Common myeloid progenitor, CD34-positive (primary cell): ENCODE data around the gene SLC35B3.
"Not testable (repeated sequence)": the region's sequence is repeated elsewhere in the genome, so short reads cannot be mapped to it uniquely, and the experiment has no call there.

Experiments
- CTCF ChIA-PET: fragments of 350-600 bp; sonication (Branson Sonifier 250); formaldehyde crosslinking; loops from one replicate; lab custom pipeline; 2021; ENCODE audit warnings: antibody characterized with exemption; lab: Charles Lee
- POLR2A ChIA-PET: fragments of 350-600 bp; sonication (Branson Sonifier 250); formaldehyde crosslinking; loops from one replicate; lab custom pipeline; 2021; ENCODE audit warnings: antibody characterized with exemption; lab: Charles Lee
- DNase-seq, 3 donors: peaks; one replicate each; pipeline versions ENCODE4 v3.0.0 to v3.0.0-alpha.2; 2013
- H3K27ac ChIP-seq, 2 experiments: 1 replicate in 1 of 2; 2 replicates in 1 of 2; pipeline ENCODE4 v1.7.0; 2013; ENCODE audit warnings: inconsistent platforms in 2 of 2, low read length in 2 of 2, mild to moderate bottlenecking in 2 of 2, low read depth in 1 of 2, moderate library complexity in 1 of 2; ENCODE audit not compliant: severe bottlenecking in 2 of 2, insufficient read depth in 1 of 2, poor library complexity in 1 of 2
- H3K27me3 ChIP-seq, 5 experiments: replicated peaks in 2 of 5; 1 replicate in 3 of 5; 2 replicates in 2 of 5; pipeline versions ENCODE4 v1.6.1 to v1.7.0; 2013; ENCODE audit warnings: low read length in 4 of 5, mild to moderate bottlenecking in 2 of 5, moderate library complexity in 2 of 5, inconsistent platforms in 1 of 5; ENCODE audit not compliant: insufficient read depth in 5 of 5, control insufficient read depth in 4 of 5
- H3K36me3 ChIP-seq, 4 experiments: 1 replicate in 2 of 4; 2 replicates in 2 of 4; pipeline versions ENCODE4 v1.6.1 to v1.7.0; 2013; ENCODE audit warnings: low read length in 3 of 4, control low read depth in 1 of 4, mild to moderate bottlenecking in 1 of 4; ENCODE audit not compliant: control insufficient read depth in 4 of 4, insufficient read depth in 4 of 4
- H3K4me1 ChIP-seq, 4 experiments: 1 replicate in 3 of 4; 2 replicates in 1 of 4; pipeline versions ENCODE4 v1.6.1 to v1.7.1; 2013; ENCODE audit warnings: low read length in 3 of 4, mild to moderate bottlenecking in 3 of 4, control low read depth in 1 of 4, inconsistent platforms in 1 of 4, moderate library complexity in 1 of 4; ENCODE audit not compliant: control insufficient read depth in 4 of 4, insufficient read depth in 4 of 4; ENCODE audit errors: control extremely low read depth in 1 of 4
- H3K4me3 ChIP-seq, 7 experiments: 1 replicate in 4 of 7; 2 replicates in 3 of 7; pipeline versions ENCODE4 v1.5.1 to v1.7.0; 2013; ENCODE audit warnings: mild to moderate bottlenecking in 7 of 7, low read length in 6 of 7, moderate library complexity in 6 of 7, inconsistent platforms in 2 of 7, low read depth in 2 of 7, control low read depth in 1 of 7; ENCODE audit not compliant: insufficient read depth in 4 of 7, control insufficient read depth in 1 of 7; ENCODE audit errors: extremely low read depth in 1 of 7
- H3K9me3 ChIP-seq, 5 experiments: 1 replicate in 4 of 5; 2 replicates in 1 of 5; pipeline versions ENCODE4 v1.6.1 to v1.7.1; 2013; ENCODE audit warnings: low read length in 4 of 5, mild to moderate bottlenecking in 2 of 5, inconsistent platforms in 1 of 5, low read depth in 1 of 5, moderate library complexity in 1 of 5; ENCODE audit not compliant: control insufficient read depth in 4 of 5, insufficient read depth in 2 of 5; ENCODE audit errors: control extremely low read depth in 1 of 5
- WGBS: methylation state at CpG from one replicate; pipeline ENCODE4 v1.1.5; 2013; ENCODE audit not compliant: insufficient coverage; 5-methylcytosine and 5-hydroxymethylcytosine counted together

The SLC35B3 gene

DNA sequence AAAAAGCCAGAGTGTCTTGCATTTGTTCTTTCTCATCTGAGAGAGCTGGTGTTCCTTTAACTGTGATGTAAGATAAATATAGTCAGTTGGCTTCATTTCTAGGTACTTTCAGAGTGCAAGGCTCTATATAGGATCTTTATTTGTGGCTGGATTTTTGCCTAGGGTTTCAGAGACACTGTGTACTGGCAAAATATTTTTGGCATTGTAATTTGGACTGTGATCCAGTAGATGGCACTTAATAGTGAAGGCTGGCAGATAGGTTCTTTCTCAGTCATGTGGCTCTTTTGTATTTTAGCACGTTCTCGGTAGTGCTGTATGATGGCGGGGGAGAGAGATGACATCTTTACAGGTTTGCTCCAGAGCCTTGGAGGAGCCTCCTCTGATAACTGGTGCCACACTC is 26.8 kb upstream of the SLC35B3 start:
- H3K36me3 ChIP-seq: no peaks in the 10 kb centered on the region
- CTCF ChIA-PET: no interaction called here
- no peaks in the 10 kb centered on the region for H3K27me3 ChIP-seq
- no peak overlapping the region for H3K27ac ChIP-seq
- WGBS: 93% methylated on average over 3 of the region's 3 CpGs
- H3K4me3 ChIP-seq: no peak overlapping the region
- H3K4me1 ChIP-seq: no peaks in the 10 kb centered on the region
- no peak for DNase-seq
- POLR2A ChIA-PET: interaction anchor here (0.8 kb wide), 1 partner anchor 65 kb away, joined by 3 read pairs; no protein-coding TSS in a partner anchor
- H3K9me3 ChIP-seq: peaks cover 0 to 8% (median 0%) of the 10 kb centered on the region in 5 experiments

DNA sequence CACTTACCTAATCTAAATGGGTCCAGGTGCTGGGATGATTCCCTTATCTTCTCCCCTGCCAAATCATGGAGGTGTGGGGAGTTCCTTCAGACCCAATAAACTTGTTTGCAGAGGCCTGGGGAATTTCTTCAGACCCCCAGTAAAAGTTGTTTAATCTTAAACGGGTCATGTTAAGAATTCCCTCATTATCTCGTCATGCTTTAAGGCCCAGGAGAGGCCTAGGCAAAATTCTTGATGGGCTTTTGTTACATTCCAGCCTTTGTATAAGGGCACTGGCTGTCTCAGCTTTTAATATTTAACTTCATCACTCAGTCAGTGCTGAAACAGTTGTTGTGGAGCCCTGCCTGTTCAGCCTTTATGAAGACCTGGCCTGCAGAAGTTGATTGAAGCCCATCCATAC is 11.0 kb upstream of the SLC35B3 start:
- POLR2A ChIA-PET: no interaction called here

DNA sequence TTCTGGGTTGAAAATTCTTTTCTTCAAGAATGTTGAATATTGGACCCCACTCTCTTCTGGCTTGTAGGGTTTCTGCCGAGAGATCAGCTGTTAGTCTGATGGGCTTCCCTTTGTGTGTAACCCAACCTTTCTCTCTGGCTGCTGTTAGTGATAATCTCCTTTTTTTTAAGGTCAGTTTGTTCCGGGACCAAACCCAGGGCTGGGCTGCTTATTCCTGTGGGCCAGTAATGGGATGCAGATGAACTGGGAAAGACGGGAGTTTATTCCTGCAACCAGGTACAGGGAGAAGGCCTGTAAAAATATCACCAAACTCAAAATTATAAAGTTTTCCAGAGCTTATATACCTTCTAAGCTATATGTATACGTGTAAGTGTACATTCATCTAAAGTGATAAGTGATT is 10.6 kb upstream of the SLC35B3 start:
- POLR2A ChIA-PET: not testable (repeated sequence)

More for the DNA sequence above, 11.0 kb upstream of the SLC35B3 start:
- DNase-seq: no peak
- Histone ChIP-seq H3K27ac (no peak overlapping the region), H3K36me3 (no peaks in the 10 kb centered on the region), H3K4me3 (no peak overlapping the region), H3K9me3 (no peaks in the 10 kb centered on the region), H3K27me3 (no peaks in the 10 kb centered on the region), H3K4me1 (no peaks in the 10 kb centered on the region)
- CTCF ChIA-PET: no interaction called here
- WGBS: 80% methylated on average over 2 of the region's 2 CpGs

DNA sequence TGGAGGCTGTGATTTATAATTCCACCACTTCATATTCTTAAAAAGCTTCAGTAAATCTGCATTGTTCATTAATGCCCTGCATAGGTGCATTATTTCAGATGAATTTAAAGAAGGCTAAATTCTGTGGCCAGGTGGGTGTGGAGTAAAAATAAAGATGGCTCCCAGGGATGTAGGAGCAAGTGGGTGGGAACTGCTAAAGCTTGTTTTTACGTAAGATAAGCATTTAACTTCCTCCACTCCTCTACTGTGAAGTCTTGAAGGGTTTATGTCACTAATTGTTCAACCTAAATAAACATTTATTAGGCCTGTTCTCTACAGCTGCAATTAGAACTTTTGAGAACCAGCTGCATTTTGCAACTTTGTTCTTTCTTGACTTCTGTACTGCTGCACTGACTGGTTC is 6.8 kb upstream of the SLC35B3 start:
- no peak for DNase-seq
- Histone ChIP-seq H3K27me3 (no peaks in the 10 kb centered on the region), H3K9me3 (no peaks in the 10 kb centered on the region), H3K36me3 (no peaks in the 10 kb centered on the region), H3K4me3 (no peak overlapping the region), H3K27ac (no peak overlapping the region), H3K4me1 (no peaks in the 10 kb centered on the region)
- ChIA-PET POLR2A (no interaction called here), CTCF (no interaction called here)
- WGBS: 0% methylated on average over 1 of the region's 1 CpG

More for the DNA sequence above, 10.6 kb upstream of the SLC35B3 start:
- H3K4me1 ChIP-seq, H3K27me3 ChIP-seq, DNase-seq, H3K36me3 ChIP-seq, CTCF ChIA-PET, H3K4me3 ChIP-seq, H3K27ac ChIP-seq, H3K9me3 ChIP-seq: not testable (repeated sequence)
- WGBS: no CpG with 5 or more reads among the region's 4 CpGs

DNA sequence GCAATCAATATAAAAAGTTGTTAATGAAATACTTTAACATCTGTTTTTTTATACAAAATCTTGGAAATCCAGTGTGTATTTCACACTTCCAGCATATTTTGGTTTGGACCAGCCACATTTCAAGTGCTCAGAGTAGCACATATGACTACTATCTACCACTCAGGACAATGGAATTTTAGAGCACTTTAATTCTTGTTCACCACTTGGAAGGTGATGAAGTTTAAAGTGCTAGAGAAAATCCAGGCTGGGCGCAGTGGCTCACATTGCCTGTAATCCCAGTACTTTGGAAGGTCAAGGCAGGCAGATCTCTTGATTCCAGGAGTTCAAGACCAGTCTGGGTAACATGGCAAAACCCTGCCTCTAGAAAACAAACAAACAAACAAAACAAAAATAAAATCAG is 6.1 kb upstream of the SLC35B3 start:
- Histone ChIP-seq H3K4me1 (no peaks in the 10 kb centered on the region), H3K27me3 (no peaks in the 10 kb centered on the region), H3K9me3 (no peaks in the 10 kb centered on the region), H3K4me3 (no peak overlapping the region), H3K36me3 (no peaks in the 10 kb centered on the region), H3K27ac (no peak overlapping the region)
- 100% methylated on average over 1 of the region's 1 CpG for WGBS
- ChIA-PET CTCF (no interaction called here), POLR2A (no interaction called here)
- no peak for DNase-seq

GRCh38 chr6:8439601-8440268 is 4.4 kb upstream of the SLC35B3 start:
- 42% methylated on average over 2 of the region's 2 CpGs for WGBS
- CTCF ChIA-PET: no interaction called here
- POLR2A ChIA-PET: interaction anchor here (0.6 kb wide), 1 partner anchor 42 kb away, joined by 4 read pairs; no protein-coding TSS in a partner anchor
- Histone ChIP-seq H3K9me3 (no peaks in the 10 kb centered on the region), H3K27me3 (no peaks in the 10 kb centered on the region), H3K36me3 (no peaks in the 10 kb centered on the region), H3K27ac (no peak overlapping the region), H3K4me1 (peaks cover under 1 to 6% (median 5%) of the 10 kb centered on the region in 4 experiments), H3K4me3 (no peak overlapping the region)
- DNase-seq: no peak

DNA sequence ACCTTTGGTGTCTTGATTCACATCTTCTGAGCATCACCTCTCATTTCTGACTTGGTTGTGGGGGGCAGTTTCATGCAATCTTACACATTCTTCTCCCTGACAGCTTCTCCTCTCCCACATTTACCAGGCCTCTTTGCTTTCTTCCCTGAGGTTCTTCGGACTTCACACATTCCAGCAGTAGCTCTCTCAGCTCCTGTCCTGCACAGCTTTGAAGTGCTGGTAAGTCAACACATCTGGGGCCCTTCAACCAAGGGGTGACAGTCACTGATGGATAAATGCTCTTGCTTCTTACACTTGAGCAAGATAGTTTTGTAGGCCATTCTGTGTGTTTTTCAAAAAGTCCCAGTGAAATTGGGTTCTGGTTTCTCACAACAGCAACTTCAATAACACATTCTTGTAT is 2.5 kb upstream of the SLC35B3 start:
- H3K27me3 ChIP-seq: no peaks in the 10 kb centered on the region
- no peak for DNase-seq
- CTCF ChIA-PET: no interaction called here
- no peak overlapping the region for H3K27ac ChIP-seq
- no peaks in the 10 kb centered on the region for H3K36me3 ChIP-seq
- POLR2A ChIA-PET: no interaction called here
- H3K9me3 ChIP-seq: no peaks in the 10 kb centered on the region
- no CpG with 5 or more reads among the region's 1 CpG for WGBS
- no peak overlapping the region for H3K4me3 ChIP-seq
- peaks cover 8 to 20% (median 12%) of the 10 kb centered on the region in 4 experiments for H3K4me1 ChIP-seq
